Kidney glomerular epithelial cell (primary cell): Measurements from ENCODE around the gene BST1.

Experiments used
- DNase-seq: peaks from one replicate; lab custom pipeline; 2025; lab: John Stamatoyannopoulos, UW

The BST1 gene

GRCh38 chr4:15779809-15780208, 76.9 kb downstream of the BST1 start:
- DNase-seq: no peak

- DNase-seq: no peak
These were observed 78.7 kb downstream of the BST1 start for GRCh38 chr4:15781427-15782095.
